GM06990 (cell line): Measurements from ENCODE around the gene MAP1LC3B2.

Source experiments
- DNase-seq: peaks from one replicate; pipeline ENCODE4 v3.0.0-alpha.2; 2011; ENCODE audit not compliant: insufficient read length; ENCODE audit errors: extremely low read depth
- H3K27me3 ChIP-seq: replicated peaks from 2 replicates; pipeline ENCODE4 v1.6.0; 2011; ENCODE audit warnings: low read length; ENCODE audit not compliant: control insufficient read depth, insufficient read depth
- H3K36me3 ChIP-seq: 2 replicates; pipeline ENCODE4 v1.5.1; 2011; ENCODE audit warnings: low read length; ENCODE audit not compliant: control insufficient read depth, insufficient read depth
- H3K4me3 ChIP-seq: replicated peaks from 2 replicates; pipeline ENCODE4 v1.5.1; 2011; ENCODE audit warnings: low read depth, mild to moderate bottlenecking, control low read depth, low read length
- TF ChIP-seq, protein P1 (sequence below): IDR thresholded peaks from 2 replicates; pipeline ENCODE4 v1.5.1; 2011; ENCODE audit warnings: low read length, control low read depth, mild to moderate bottlenecking, inconsistent platforms; ENCODE audit not compliant: insufficient read depth, poor library complexity, severe bottlenecking

Gene MAP1LC3B2

GRCh38 chr12:116587270-116587669, 28.1 kb downstream of the MAP1LC3B2 start:
- TF ChIP-seq, protein P1, sequence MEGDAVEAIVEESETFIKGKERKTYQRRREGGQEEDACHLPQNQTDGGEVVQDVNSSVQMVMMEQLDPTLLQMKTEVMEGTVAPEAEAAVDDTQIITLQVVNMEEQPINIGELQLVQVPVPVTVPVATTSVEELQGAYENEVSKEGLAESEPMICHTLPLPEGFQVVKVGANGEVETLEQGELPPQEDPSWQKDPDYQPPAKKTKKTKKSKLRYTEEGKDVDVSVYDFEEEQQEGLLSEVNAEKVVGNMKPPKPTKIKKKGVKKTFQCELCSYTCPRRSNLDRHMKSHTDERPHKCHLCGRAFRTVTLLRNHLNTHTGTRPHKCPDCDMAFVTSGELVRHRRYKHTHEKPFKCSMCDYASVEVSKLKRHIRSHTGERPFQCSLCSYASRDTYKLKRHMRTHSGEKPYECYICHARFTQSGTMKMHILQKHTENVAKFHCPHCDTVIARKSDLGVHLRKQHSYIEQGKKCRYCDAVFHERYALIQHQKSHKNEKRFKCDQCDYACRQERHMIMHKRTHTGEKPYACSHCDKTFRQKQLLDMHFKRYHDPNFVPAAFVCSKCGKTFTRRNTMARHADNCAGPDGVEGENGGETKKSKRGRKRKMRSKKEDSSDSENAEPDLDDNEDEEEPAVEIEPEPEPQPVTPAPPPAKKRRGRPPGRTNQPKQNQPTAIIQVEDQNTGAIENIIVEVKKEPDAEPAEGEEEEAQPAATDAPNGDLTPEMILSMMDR: no peak
- Histone ChIP-seq H3K27me3 (no peaks in the 10 kb centered on the region), H3K4me3 (no peak overlapping the region), H3K36me3 (no peaks in the 10 kb centered on the region)
- DNase-seq: no peak

DNA sequence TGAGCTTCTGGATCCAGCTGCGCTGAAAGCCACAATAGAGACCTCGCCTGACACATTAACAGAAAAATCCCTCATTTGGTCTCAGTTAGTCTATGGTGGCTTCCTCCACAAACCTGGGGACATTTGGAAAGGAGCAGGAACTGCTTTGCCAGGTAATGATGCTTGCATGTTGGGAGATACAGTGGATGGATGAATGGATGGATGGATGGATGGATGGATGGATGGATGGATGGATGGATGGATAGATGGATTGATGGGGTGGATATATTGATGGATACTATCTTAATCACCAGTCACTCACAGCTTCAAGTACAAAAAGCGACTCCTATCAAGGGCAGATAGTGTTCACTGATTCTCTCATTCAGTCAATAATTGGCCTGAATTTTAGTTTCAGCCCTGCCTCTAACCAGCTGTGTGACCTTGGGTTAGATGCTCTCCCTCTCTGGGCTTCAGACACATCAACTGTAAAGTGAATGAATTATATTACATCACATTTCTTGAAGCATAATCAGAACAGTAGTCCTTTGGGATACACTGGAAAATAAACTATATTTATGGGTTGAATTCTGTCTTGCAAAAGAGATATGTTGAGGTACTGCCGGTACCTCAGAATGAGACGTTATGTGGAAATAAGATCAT, 29.3 kb downstream of the MAP1LC3B2 start:
- no peaks in the 10 kb centered on the region for H3K27me3 ChIP-seq
- no peak overlapping the region for H3K4me3 ChIP-seq
- no peak for DNase-seq
- H3K36me3 ChIP-seq: no peaks in the 10 kb centered on the region
- TF ChIP-seq, protein P1: no peak

GRCh38 chr12:116589581-116589980, 30.4 kb downstream of the MAP1LC3B2 start:
- H3K4me3 ChIP-seq: no peak overlapping the region
- no peak for DNase-seq
- TF ChIP-seq, protein P1: no peak
- H3K36me3 ChIP-seq: no peaks in the 10 kb centered on the region
- H3K27me3 ChIP-seq: no peaks in the 10 kb centered on the region

- no peaks in the 10 kb centered on the region for H3K27me3 ChIP-seq
- no peaks in the 10 kb centered on the region for H3K36me3 ChIP-seq
- no peak overlapping the region for H3K4me3 ChIP-seq
- DNase-seq: no peak
- TF ChIP-seq, protein P1: no peak
Observed at GRCh38 chr12:116590561-116590960, 31.4 kb downstream of the MAP1LC3B2 start.

- TF ChIP-seq, protein P1: no peak
- no peak for DNase-seq
- Histone ChIP-seq H3K27me3 (no peaks in the 10 kb centered on the region), H3K36me3 (no peaks in the 10 kb centered on the region), H3K4me3 (no peak overlapping the region)
Observed at GRCh38 chr12:116591855-116592637, 32.9 kb downstream of the MAP1LC3B2 start.

- no peaks in the 10 kb centered on the region for H3K36me3 ChIP-seq
- no peak for DNase-seq
- TF ChIP-seq, protein P1: no peak
- no peak overlapping the region for H3K4me3 ChIP-seq
- H3K27me3 ChIP-seq: no peaks in the 10 kb centered on the region
Observed at GRCh38 chr12:116592731-116593130, 33.5 kb downstream of the MAP1LC3B2 start.
